HG03354 (cell line): ENCODE measurements around the gene KRTAP3-1.
"Not testable (repeated sequence)": the region's sequence is repeated elsewhere in the genome, so short reads cannot be mapped to it uniquely, and the experiment has no call there.

Experiments
- ATAC-seq: cut with Tn5 transposase; IDR thresholded peaks from one replicate; pipeline ENCODE4 v1.9.1; 2021; ENCODE audit warnings: mild to moderate bottlenecking; ENCODE audit not compliant: unreplicated experiment, poor library complexity, severe bottlenecking

Gene KRTAP3-1

GRCh38 chr17:41018541-41018940, 9.6 kb upstream of the KRTAP3-1 start:
- ATAC-seq = no peak

DNA sequence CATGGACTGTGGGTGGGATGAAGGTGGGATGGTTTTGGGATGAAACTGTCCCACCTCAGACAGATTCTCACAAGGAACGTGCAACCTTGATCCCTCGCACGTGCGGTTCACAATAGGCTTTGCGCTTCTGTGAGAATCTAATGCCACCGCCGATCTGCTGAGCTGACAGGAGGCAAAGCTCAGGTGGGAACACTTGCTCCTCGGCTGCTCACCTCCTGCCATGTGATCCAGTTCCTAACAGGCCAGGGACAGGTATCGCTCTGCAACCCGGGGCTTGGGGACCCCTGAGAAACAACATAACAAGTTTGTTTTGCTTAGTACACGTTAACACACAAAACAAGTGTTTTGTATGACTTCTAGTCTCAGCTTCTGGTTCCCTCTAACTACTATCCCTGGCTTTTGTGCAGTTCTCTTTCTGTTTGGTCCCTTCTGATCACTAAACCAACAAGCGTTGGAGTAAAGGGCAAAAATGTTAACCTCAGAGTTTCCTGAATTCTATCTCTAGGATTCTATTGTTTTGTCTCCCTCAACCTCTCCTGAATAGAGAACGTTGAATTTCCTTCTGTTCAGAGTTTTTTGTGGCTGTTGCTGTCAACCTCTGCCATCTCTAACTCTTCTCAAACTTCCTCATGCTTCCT, 7.8 kb upstream of the KRTAP3-1 start:
- ATAC-seq = no peak

DNA sequence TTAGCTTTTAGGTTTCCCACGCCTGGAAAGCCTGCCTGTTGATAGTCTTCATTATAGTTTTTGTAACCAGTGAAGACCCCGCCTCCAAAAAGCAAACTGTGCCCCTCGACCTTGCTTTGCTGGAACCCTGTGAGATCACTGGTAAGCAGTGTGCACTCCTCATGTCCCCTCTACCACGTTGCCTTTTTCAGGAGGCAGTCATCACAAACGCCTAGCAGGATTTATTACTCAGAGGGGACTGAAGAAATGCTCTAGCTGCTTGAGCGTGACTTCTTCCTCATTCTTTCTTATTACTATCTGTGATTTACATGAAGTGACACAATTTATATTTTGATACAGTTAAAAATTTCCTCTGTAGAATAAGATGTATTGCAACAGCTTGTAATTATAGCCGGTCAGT, 6.5 kb upstream of the KRTAP3-1 start:
- ATAC-seq = no peak

DNA sequence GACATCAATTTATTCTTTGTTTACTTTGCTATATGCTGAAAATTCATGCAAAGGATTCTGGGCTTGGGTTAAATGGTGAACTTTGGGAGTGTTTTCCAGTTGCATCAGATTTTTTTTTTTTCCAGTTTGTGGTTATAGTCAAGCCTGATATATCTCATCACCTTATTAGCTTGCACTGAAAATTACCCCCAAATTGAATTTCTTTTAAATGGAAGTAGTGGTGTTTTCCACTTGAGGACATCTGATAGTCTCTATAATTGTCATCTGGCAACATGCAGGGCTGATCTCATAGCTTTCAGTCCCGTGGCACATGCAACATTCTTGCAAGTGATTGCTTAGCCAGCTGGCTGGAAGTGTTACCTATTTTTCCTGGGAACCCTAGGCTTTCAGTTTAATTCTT, 4.7 kb upstream of the KRTAP3-1 start:
- ATAC-seq = no peak

DNA sequence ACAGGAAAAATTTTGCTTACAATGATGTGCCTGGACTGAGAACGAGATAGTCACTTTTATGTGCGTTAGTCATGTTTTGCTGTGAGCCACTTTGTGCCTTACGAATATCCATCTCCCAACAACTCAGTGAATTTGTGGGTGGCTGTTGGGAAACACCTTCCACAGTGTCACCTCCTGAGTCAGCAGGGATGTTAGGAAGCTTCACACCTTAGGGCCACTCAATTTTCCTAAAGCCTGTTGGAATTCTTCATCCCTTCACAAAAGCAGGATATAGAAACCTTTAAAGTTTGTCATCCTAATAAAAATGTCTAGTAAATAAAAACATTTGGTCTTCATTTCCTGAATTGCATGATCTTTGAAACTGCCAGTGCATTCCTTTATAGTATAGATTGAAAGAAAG, 4.3 kb upstream of the KRTAP3-1 start:
- no peak for ATAC-seq

- ATAC-seq = no peak
Measured at GRCh38 chr17:41012326-41013120, 3.6 kb upstream of the KRTAP3-1 start.

- ATAC-seq = no peak
Measured at GRCh38 chr17:41010441-41010840, 1.5 kb upstream of the KRTAP3-1 start.

GRCh38 chr17:41009936-41010335, 1.0 kb upstream of the KRTAP3-1 start:
- ATAC-seq = no peak

GRCh38 chr17:41009301-41009760, 403 bp upstream of the KRTAP3-1 start:
- no peak for ATAC-seq

GRCh38 chr17:41004397-41004796, 4.5 kb downstream of the KRTAP3-1 start:
- ATAC-seq = no peak

GRCh38 chr17:41003926-41004325, 5.0 kb downstream of the KRTAP3-1 start:
- no peak for ATAC-seq

DNA sequence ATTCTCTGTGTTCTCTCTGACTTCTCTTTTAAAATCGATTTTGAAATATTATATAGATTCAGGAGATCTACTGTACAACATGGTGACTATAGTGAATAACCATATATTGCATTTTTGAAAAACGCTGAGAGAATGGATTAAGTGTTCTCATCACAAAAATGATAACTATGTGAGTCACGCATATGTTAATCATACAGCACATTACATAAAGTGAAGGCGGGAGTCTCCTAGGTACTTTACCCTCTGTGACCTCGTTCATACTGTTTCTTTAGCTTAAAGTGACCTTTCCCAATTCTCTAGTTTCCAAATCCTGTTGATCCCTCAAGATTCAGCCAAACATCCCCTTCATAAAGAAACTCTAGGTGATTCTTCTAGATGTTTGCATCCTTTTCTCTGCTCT, 6.1 kb downstream of the KRTAP3-1 start:
- no peak for ATAC-seq

GRCh38 chr17:41001795-41002194, 7.1 kb downstream of the KRTAP3-1 start:
- no peak for ATAC-seq

DNA sequence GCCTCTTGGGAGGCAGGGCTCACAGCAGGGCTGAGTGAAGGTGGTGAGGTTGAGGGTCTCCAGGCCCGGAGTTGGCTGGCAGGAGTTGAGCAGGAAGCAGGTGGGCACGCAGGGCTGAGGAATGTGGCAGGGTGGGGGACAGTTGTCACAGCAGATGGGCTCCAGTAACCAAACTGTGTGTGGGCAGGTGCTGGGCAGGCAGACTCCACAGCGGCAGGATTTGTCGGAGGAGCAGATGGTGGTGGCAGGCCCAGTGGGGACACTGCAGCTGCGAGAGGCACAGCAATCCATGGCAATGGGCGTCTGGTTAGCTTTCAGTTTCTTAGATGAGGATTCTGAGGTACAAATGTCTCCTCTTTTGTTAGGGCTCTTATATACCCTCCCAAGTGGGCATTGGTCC, 9.4 kb downstream of the KRTAP3-1 start, which contains the start of gene KRTAP3-2:
KRTAP3-2 (minus strand) TSS at position 344 of the 400 bp plus-strand sequence; CDS start at position 291, 53 bp downstream.
- not testable (repeated sequence) for ATAC-seq

GRCh38 chr17:40997361-40997760, 11.6 kb downstream of the KRTAP3-1 start:
- ATAC-seq = no peak

- no peak for ATAC-seq
Measured at GRCh38 chr17:40996829-40997228, 12.1 kb downstream of the KRTAP3-1 start.

DNA sequence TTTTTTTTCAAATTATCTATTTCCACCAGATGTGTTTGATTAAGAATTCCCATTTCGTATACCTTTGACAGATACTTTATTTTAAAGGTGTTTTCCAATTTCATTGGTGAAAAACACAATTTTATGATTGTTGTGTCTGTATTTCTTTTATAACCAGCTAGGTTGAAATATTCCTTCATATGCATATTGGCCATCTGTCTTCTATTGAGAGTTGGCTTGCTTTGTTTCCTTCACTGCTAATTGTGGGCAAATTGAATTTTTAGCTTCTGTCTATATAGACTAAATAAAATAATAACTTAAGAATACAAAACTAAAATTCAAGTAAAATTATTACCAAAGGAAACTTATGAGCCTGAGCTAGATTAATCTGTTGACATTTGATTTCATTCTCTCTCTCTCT, 13.8 kb downstream of the KRTAP3-1 start:
- no peak for ATAC-seq

- no peak for ATAC-seq
Measured at GRCh38 chr17:40993839-40994238, 15.1 kb downstream of the KRTAP3-1 start, which contains the start of gene KRTAP3-3. Gene KRTAP3-3 (minus strand): TSS chr17:40994164. CDS start chr17:40994097, 67 bp downstream.

GRCh38 chr17:40993084-40993483, 15.8 kb downstream of the KRTAP3-1 start:
- ATAC-seq = no peak

DNA sequence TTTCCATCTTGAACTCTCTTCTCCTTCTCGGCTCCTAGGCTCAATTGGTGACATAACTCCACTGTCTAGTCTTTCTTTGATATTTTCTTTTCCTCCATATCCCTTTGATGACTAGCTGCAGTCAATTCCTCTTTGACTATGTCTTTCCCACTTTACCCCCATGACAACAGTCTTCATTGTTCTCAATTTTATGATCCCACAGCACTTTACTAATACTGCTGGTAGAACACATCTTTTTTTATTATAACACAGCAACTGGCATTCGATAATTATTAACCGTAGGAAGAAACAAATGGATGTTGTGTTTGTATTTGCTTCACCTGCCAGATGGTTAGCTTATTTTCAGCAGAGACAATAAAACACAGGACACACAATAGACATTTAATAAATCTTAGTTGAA, 16.3 kb downstream of the KRTAP3-1 start:
- no peak for ATAC-seq

DNA sequence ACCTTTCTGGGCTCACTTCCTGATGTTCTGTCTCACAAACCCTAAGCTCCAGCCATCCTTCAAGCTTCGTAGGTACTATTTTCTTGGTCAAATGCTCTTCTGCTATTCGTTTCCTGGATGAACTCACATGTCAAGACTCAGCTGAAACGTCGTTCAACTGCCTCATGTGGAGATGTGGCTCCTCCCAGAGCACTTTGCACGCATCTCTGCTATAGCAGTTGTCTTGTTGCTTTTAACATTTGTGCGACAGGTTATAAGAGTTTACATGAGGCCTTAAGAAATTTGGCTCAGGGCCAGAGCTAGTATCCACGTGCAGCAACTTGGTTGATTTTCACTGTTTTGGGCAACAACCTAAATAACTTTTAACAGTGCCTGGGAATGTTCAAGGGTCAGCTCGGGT, 22.0 kb downstream of the KRTAP3-1 start:
- no peak for ATAC-seq
